ENCODE results near the gene GAPDHS. TPM values are rescaled to one million over a fixed set of nuclear protein-coding genes. Genes with fewer than 3 reads are reported as not detected.
A peak's percentile ranks its signal among the peaks of the same experiment; 100 is the strongest.

Gene GAPDHS
- total and polyA plus RNA-seq, 2 of the 13 experiments (the other 11 are each of a cell fraction or from before 2014, with no cell fraction given), result not detected

DNA sequence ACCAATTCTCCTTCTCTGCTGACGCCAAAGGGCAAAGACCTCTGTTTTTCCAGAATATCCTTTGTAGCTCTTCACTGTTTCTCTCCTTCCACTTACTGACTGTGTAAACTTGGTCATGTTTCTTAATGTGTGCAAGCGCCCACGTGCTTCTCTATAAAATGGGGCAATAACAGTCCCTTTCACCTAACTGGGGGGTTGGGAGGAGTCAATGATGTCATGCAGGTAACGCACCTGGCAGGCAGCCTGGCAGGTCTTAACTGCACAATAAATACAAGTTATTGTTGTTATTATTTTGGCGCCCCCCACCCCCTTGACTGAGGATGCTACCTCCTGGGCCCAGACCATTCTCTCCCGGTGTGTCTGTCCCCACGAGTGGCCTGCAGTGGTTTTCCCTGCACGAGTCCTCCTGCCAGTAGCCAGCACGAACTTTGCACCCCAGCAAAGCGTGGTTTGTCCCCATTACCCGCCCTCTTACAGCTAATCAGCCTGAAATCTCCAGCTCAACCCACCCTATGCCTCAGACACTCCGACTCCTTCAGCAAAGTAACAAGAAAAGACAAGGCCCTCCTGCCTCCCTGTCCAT, 10.4 kb upstream of the GAPDHS start:
- Histone ChIP-seq H4K20me1 (ENCODE audit: insufficient read depth, low read length) (no peaks in the 10 kb centered on the region), H3K27ac (ENCODE audit: extremely low read length, insufficient read depth, low read length) (no peak overlapping the region), H3K4me2 (ENCODE audit: low read depth, low read length) (peak overlapping the region; percentile 6), H2AFZ (ENCODE audit: low read length) (no peak overlapping the region), H3K4me1 (ENCODE audit: insufficient read depth, low read length) (peaks cover 23% of the 10 kb centered on the region), H3K79me2 (ENCODE audit: insufficient read depth, low read length) (no peaks in the 10 kb centered on the region), H3K4me3 (replicated peaks in 1 of 3; ENCODE audit: insufficient read depth in 1 of 3, low read depth in 2 of 3, low read length in 3 of 3) (no peak overlapping the region), H3K9me3 (ENCODE audit: low read length) (no peaks in the 10 kb centered on the region), H3K9ac (ENCODE audit: insufficient read depth, low read depth, low read length) (no peak overlapping the region), H3K36me3 (replicated peaks in 1 of 2; ENCODE audit: control insufficient read depth in 1 of 2, insufficient read depth in 2 of 2, low read length in 2 of 2) (no peaks in the 10 kb centered on the region), H3K27me3 (ENCODE audit: control insufficient read depth in 1 of 2, insufficient read depth in 2 of 2, low read length in 2 of 2) (peaks cover 4 to 35% of the 10 kb centered on the region in 2 experiments)
- POLR2A ChIA-PET, result interaction anchor here (1.5 kb wide), 1 partner anchor 12 kb away, joined by 3 read pairs; no protein-coding TSS in a partner anchor
- BruUV-seq (replicated peaks), result no TSS peak
- in situ Hi-C loops (cut with HindIII; ENCODE audit: extremely low pct_ligation_motif_present, low pct_unique_long_range_greater_than_20kb), result no loop called here
- CTCF ChIA-PET (ENCODE audit: low intra/inter-chr PET ratio, low total read pairs), result no interaction called here
- no peak for TF ChIP-seq IKZF1 (IDR thresholded peaks at IDR 0.05)
- TF ChIP-seq ZSCAN30 (CRISPR knock-in tag; IDR thresholded peaks at IDR 0.05), result no peak
- no peak for TF ChIP-seq ZSCAN31 (CRISPR knock-in tag; IDR thresholded peaks at IDR 0.05; ENCODE audit: low read depth)
- TF ChIP-seq, protein P1, sequence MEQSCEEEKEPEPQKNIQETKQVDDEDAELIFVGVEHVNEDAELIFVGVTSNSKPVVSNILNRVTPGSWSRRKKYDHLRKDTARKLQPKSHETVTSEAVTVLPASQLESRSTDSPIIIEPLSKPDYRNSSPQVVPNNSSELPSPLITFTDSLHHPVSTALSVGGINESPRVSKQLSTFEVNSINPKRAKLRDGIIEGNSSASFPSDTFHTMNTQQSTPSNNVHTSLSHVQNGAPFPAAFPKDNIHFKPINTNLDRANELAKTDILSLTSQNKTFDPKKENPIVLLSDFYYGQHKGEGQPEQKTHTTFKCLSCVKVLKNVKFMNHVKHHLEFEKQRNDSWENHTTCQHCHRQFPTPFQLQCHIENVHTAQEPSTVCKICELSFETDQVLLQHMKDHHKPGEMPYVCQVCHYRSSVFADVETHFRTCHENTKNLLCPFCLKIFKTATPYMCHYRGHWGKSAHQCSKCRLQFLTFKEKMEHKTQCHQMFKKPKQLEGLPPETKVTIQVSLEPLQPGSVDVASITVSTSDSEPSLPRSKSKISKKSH (CRISPR knock-in tag; IDR thresholded peaks at IDR 0.05; ENCODE audit: borderline replicate concordance), result no peak
- 0 out of 2 replicates have a peak, but pooled peaks have one; percentile 13 for TF ChIP-seq HNF4A (CRISPR knock-in tag; IDR thresholded peaks at IDR 0.05)
- peak; percentile 37; the same call in 1 of the 2 replicates for TF ChIP-seq ATF7 (IDR thresholded peaks at IDR 0.05)
- no peak for TF ChIP-seq ATF7 (CRISPR knock-in tag; IDR thresholded peaks at IDR 0.05)
- TF ChIP-seq TEAD3 (CRISPR knock-in tag; optimal IDR thresholded peaks at IDR 0.05; ENCODE audit: borderline replicate concordance), result no peak
- no peak for TF ChIP-seq ATM (IDR thresholded peaks at IDR 0.05; ENCODE audit: borderline replicate concordance)
- 0 out of 2 replicates have a peak, but pooled peaks have one; percentile 14 for TF ChIP-seq ZNF629 (CRISPR knock-in tag; conservative IDR thresholded peaks at IDR 0.05)
- TF ChIP-seq TBL1XR1 (IDR thresholded peaks at IDR 0.05; ENCODE audit: borderline replicate concordance, low read length, partially characterized antibody), result no peak
- TF ChIP-seq ZNF18 (CRISPR knock-in tag; IDR thresholded peaks at IDR 0.05; ENCODE audit: insufficient replicate concordance), result no peak
- no peak for TF ChIP-seq ZBTB21 (CRISPR knock-in tag; IDR thresholded peaks at IDR 0.05)
- intact Hi-C loops (cut with micrococcal nuclease; ENCODE audit: unreplicated experiment), result no loop called here
- ATAC-seq (no peak), FAIRE-seq (no peak), DNase-seq (ENCODE audit: low spot score) (no peak)
- WGBS (ENCODE audit: low lambda C conversion rate), result 3% methylated on average over 11 of the region's 12 CpGs
